ENCODE data around the gene PLXNA2.

The PLXNA2 gene

DNA sequence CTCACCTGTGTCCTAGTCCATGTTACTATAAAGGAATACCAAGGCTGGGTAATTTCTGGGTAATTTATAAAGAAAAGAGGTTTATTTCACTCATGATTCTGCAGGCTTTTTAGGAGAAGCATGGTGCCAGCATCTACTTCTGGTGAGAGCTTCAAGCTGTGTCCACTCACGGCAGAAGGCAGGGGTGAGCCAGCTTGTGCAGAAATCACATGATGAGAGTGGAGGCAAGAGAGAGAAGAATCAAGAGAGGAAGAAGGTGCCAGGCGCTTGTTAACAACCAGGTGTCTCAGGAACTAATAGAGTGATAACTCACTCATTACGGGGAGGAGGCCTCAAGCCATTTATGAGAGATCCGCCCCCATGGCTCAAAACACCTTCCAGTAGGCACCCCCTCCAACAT, 265.7 kb downstream of the PLXNA2 start:
- TF ChIP-seq SIN3A (IDR thresholded peaks at IDR 0.05; ENCODE audit: borderline replicate concordance, insufficient read depth, low read length) (no peak), POLR2AphosphoS5 (IDR thresholded peaks at IDR 0.05; ENCODE audit: low read depth, low read length) (no peak), FOXP2 (optimal IDR thresholded peaks at IDR 0.05; ENCODE audit: borderline replicate concordance, extremely low read depth, extremely low read length, insufficient read depth) (no peak), TAF1 (IDR thresholded peaks at IDR 0.05; ENCODE audit: borderline replicate concordance, insufficient read depth, low read length) (no peak)
- TF ChIP-seq, protein P1, sequence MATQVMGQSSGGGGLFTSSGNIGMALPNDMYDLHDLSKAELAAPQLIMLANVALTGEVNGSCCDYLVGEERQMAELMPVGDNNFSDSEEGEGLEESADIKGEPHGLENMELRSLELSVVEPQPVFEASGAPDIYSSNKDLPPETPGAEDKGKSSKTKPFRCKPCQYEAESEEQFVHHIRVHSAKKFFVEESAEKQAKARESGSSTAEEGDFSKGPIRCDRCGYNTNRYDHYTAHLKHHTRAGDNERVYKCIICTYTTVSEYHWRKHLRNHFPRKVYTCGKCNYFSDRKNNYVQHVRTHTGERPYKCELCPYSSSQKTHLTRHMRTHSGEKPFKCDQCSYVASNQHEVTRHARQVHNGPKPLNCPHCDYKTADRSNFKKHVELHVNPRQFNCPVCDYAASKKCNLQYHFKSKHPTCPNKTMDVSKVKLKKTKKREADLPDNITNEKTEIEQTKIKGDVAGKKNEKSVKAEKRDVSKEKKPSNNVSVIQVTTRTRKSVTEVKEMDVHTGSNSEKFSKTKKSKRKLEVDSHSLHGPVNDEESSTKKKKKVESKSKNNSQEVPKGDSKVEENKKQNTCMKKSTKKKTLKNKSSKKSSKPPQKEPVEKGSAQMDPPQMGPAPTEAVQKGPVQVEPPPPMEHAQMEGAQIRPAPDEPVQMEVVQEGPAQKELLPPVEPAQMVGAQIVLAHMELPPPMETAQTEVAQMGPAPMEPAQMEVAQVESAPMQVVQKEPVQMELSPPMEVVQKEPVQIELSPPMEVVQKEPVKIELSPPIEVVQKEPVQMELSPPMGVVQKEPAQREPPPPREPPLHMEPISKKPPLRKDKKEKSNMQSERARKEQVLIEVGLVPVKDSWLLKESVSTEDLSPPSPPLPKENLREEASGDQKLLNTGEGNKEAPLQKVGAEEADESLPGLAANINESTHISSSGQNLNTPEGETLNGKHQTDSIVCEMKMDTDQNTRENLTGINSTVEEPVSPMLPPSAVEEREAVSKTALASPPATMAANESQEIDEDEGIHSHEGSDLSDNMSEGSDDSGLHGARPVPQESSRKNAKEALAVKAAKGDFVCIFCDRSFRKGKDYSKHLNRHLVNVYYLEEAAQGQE (IDR thresholded peaks at IDR 0.05; ENCODE audit: insufficient read depth in 1 of 2, low read depth in 2 of 2, low read length in 2 of 2) = no peak

DNA sequence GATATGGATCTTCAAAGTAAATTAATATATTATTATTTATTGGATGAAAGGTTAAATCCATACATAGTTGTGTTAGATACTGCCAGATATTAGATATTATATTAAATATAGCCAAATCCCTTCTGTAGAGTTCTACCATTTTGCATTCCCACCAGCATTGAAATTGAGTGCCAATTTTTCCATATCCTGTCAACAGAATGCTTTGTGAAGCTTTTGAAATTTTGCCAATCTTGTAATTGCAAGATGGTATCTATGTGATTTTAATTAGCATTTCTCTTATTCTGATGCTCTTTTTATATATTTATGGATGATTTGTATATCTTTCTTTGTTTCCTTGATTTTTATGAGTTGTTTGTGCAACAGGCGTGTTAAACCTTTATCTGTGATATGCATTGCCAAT, 266.3 kb downstream of the PLXNA2 start:
- no peak for TF ChIP-seq POLR2AphosphoS5 (IDR thresholded peaks at IDR 0.05; ENCODE audit: low read depth, low read length)
- no peak for TF ChIP-seq SIN3A (IDR thresholded peaks at IDR 0.05; ENCODE audit: borderline replicate concordance, insufficient read depth, low read length)
- TF ChIP-seq TAF1 (IDR thresholded peaks at IDR 0.05; ENCODE audit: borderline replicate concordance, insufficient read depth, low read length) = no peak
- TF ChIP-seq, protein P1 (IDR thresholded peaks at IDR 0.05; ENCODE audit: insufficient read depth in 1 of 2, low read depth in 2 of 2, low read length in 2 of 2) = no peak

DNA sequence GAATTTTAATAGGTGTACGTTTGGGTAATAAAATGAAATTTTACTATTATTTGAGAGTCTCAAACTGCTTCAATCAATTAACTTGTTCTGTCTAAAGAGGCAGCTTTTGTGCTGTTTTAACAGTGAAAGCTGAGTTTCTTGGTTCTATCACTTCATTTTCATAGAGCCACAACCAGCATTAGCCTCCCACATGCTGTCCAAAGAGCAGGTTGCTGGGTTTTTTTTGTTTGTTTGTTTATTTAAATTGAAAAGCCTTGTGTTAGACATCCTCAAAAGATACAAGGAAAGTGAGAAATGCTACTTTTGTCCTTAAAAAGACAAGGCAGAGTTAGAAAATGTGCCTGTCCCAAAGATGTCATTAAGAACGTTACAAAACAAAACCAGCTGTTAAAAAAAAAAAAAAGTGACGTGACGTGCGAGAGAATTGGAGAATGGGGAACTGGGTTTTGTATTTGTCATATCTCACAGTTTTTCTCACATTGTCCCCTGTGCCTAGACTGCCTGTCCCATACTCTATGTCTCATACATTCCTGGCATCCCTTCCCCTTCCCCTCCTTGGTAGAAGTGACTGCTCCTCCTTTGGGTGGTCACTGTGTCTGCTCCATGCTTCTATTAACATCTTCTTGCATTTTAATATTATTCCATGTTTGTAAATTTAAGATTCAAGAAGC, 270.2 kb downstream of the PLXNA2 start:
- TF ChIP-seq TAF1 (IDR thresholded peaks at IDR 0.05; ENCODE audit: borderline replicate concordance, insufficient read depth, low read length) = no peak
- TF ChIP-seq, protein P1 (IDR thresholded peaks at IDR 0.05; ENCODE audit: insufficient read depth in 1 of 2, low read depth in 2 of 2, low read length in 2 of 2) = no peak
- TF ChIP-seq SIN3A (IDR thresholded peaks at IDR 0.05; ENCODE audit: borderline replicate concordance, insufficient read depth, low read length) = no peak
- TF ChIP-seq FOXP2 (optimal IDR thresholded peaks at IDR 0.05; ENCODE audit: borderline replicate concordance, extremely low read depth, extremely low read length, insufficient read depth) = no peak
- no peak for TF ChIP-seq POLR2AphosphoS5 (IDR thresholded peaks at IDR 0.05; ENCODE audit: low read depth, low read length)

DNA sequence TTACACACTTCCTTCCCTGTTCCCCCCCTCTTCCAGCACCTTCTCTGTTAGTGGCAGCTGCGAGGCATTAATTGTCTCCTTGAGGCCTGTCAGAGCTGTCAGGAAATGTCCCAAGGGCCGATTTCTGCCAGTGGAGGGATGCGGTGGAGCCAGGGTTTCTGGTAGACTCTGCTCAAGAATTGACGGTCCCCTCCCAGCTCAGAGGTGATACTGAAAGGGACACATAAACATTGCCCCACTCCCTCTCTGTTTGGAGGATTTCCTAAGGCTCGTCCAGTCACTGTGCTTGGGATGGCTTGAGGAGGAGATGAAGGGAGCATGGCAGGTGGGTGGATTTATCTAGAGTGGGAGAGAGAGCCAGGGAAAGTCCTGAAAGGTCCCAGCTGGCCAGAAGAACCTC, 271.8 kb downstream of the PLXNA2 start:
- TF ChIP-seq SIN3A (IDR thresholded peaks at IDR 0.05; ENCODE audit: borderline replicate concordance, insufficient read depth, low read length) (no peak), TAF1 (IDR thresholded peaks at IDR 0.05; ENCODE audit: borderline replicate concordance, insufficient read depth, low read length) (no peak), FOXP2 (optimal IDR thresholded peaks at IDR 0.05; ENCODE audit: borderline replicate concordance, extremely low read depth, extremely low read length, insufficient read depth) (no peak), POLR2AphosphoS5 (IDR thresholded peaks at IDR 0.05; ENCODE audit: low read depth, low read length) (no peak)
- TF ChIP-seq, protein P1 (IDR thresholded peaks at IDR 0.05; ENCODE audit: insufficient read depth in 1 of 2, low read depth in 2 of 2, low read length in 2 of 2) = no peak
